GM21447 (cell line): ENCODE results near the gene ITIH1.
A peak's percentile ranks its signal among the peaks of the same experiment; 100 is the strongest.
"Not testable (repeated sequence)": the region's sequence is repeated elsewhere in the genome, so short reads cannot be mapped to it uniquely, and the experiment has no call there.

Experiments
- ATAC-seq: cut with Tn5 transposase; IDR thresholded peaks from one replicate; pipeline ENCODE4 v1.9.1; 2021; ENCODE audit not compliant: unreplicated experiment

The ITIH1 gene, protein sequence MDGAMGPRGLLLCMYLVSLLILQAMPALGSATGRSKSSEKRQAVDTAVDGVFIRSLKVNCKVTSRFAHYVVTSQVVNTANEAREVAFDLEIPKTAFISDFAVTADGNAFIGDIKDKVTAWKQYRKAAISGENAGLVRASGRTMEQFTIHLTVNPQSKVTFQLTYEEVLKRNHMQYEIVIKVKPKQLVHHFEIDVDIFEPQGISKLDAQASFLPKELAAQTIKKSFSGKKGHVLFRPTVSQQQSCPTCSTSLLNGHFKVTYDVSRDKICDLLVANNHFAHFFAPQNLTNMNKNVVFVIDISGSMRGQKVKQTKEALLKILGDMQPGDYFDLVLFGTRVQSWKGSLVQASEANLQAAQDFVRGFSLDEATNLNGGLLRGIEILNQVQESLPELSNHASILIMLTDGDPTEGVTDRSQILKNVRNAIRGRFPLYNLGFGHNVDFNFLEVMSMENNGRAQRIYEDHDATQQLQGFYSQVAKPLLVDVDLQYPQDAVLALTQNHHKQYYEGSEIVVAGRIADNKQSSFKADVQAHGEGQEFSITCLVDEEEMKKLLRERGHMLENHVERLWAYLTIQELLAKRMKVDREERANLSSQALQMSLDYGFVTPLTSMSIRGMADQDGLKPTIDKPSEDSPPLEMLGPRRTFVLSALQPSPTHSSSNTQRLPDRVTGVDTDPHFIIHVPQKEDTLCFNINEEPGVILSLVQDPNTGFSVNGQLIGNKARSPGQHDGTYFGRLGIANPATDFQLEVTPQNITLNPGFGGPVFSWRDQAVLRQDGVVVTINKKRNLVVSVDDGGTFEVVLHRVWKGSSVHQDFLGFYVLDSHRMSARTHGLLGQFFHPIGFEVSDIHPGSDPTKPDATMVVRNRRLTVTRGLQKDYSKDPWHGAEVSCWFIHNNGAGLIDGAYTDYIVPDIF

DNA sequence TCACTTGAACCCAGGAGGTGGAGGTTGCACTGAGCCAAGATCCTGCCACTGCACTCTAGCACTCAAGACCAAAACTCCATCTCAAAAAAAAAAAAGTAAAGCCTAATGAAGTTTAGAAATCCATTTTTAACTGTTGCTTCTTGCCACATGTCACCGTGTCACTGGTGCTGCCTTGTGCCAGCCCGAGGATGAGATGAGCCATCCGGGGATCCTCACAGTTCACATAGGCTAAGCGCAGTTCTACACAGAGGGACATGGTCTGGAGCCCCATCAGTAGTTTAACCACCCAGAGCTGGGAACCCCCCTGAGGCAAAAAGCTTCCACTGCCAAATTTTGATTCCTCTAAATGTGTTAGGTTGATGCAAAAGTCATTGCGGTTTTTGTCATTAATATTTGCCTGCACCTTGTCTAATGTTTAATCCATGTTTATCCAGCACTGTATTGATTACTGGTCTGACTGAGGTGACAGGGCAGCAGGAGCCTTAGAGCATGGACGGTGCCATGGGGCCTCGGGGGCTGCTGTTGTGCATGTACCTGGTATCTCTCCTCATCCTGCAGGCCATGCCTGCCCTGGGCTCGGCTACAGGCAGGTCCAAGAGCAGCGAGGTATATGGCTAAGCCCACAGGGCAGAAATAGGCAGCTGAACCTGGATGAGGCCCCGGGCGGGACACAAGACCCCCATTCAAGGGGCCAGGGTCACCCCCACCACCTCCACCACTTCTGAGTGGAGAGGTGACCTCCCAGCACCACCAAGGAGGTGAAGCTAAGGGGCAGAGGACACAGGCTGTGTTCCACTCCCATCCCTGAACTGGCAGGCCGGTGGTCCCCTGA lies at the start of gene ITIH1:
Gene ITIH1 (plus strand): TSS at position 473 of the 832 bp plus-strand sequence. CDS start 17 bp downstream, at position 490.
- no peak for ATAC-seq

GRCh38 chr3:52728753-52729152 lies 48.6 kb upstream of the ITIH1 start:
- ATAC-seq, result not testable (repeated sequence)

DNA sequence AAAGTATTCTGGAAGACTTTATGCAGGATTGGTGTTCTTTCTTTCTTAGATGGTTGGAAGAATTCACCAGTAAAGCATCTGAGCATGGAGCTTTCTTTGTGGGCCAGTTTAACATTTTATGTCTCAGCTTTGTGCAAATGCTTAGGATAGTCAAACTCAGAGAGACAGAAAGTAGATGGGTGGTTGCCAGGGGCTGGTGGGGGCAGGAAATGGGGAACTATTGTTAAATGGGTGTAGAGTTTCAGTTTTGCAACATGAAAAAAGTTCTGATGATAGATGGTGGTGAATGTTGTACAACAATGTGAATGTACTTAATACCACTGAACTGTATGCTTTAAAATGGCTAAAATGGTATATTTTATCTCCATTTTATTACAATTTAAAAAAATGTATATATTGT lies 46.7 kb upstream of the ITIH1 start:
- ATAC-seq, result no peak

DNA sequence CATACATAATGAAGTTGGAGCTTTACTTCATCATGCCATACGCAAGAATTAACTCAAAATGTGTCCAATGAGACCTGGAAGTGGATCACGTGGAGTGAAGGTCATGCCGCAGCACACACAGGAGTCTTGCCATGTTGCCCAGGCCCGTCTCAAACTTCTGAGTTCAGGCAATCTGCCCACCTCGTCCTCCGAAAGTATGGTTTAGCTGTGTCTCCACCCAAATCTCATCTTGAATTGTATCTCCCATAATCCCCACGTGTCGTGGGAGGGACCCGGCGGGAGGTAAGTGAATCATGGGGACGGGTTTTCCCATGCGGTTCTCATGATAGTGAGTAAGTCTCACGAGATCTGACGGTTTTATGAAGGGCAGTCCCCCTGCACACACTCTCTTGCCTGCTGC lies 45.8 kb upstream of the ITIH1 start:
- ATAC-seq, result no peak

DNA sequence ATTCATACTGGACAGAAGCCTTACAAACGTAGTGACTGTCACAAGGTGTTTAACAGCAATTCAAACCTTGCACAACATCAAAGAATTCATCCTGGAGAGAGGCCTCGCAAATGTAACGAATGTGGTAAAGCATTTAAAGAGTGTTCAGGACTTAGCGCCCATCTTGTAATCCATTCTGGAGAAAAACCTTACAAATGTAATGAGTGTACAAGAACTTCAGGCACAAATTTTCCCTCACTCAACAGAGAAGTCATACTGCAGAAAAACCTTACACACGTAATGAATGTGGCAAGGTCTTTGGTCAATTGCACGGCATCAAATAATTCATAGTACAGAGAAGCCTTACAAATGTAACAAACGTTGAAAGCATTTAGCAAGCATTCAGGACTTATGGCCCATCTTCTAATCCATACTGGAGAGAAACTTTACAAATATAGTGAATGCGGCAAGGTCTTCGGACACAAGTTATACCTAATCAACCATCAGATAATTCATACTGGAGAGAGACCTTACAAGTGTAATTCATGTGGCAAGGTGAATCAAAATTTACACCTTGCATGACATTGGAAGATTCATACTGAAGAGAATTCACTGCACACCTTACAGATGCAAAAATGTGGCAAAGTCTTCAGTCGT lies 44.0 kb upstream of the ITIH1 start:
- ATAC-seq, result no peak

- no peak for ATAC-seq
Observed at GRCh38 chr3:52739730-52740129, 37.7 kb upstream of the ITIH1 start.

GRCh38 chr3:52742418-52743041 lies 34.9 kb upstream of the ITIH1 start:
- no peak for ATAC-seq

DNA sequence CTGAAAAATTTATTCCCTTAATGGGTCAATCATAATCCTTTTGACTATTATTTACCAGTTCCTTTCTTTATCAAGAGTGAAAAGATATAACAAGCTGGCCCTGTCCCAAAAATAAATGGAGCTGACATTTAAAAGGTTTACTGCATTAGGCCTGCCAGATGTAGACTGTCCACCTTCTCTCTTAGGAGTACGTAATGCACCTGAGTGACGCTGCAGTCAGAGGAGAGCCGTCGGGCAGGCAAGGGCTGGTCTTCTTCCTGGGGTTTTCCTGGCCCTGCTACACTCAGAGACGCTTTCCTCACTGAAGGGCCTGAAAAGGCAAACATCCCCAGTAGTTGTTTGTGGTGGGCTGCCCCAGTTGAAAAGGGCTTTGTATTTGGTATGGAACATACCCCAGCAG lies 34.2 kb upstream of the ITIH1 start:
- ATAC-seq, result no peak

DNA sequence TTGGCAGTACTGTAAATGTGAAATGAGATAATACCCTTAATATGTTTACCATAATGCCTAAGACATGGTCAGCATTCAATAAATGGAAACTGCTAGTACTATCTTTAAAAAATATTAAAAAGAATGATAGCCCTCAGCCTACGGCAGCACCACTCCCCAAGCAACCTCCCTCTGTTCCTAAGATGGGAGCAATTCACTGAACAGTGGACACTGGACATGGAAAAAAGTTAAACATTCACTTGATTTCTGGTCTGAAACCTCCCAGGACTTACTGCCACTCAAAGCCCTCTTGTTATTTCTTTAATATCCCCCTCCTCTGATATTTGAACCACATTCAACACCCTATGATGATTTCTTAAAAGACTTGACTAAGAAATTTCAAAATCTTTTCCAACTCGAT lies 33.7 kb upstream of the ITIH1 start:
- ATAC-seq, result no peak

- no peak for ATAC-seq
Observed at GRCh38 chr3:52752045-52752660, 25.2 kb upstream of the ITIH1 start.

- no peak for ATAC-seq
Observed at GRCh38 chr3:52754373-52754772, 23.0 kb upstream of the ITIH1 start.

- no peak for ATAC-seq
Observed at GRCh38 chr3:52756141-52756540, 21.3 kb upstream of the ITIH1 start.

DNA sequence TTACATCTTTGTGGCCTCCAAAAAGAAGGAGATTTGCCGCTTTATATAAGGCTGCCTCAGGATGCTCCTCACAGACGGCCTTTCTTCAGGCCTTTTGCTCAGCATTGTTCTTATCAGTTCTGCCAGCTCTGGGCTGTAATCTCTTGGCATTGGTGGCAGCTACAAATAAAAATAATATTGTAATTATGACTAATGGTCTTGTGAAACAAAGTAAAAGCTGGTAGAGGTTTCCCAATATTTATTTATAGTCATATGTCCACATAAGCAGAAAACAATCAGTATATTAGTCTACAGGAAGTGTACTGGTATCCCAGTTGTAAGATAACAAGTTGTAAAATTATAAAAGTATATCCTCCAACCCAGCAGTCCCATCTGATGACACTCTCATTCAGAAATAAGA lies 13.9 kb upstream of the ITIH1 start:
- ATAC-seq, result no peak

- no peak for ATAC-seq
Observed at GRCh38 chr3:52769786-52770455, 7.5 kb upstream of the ITIH1 start.

DNA sequence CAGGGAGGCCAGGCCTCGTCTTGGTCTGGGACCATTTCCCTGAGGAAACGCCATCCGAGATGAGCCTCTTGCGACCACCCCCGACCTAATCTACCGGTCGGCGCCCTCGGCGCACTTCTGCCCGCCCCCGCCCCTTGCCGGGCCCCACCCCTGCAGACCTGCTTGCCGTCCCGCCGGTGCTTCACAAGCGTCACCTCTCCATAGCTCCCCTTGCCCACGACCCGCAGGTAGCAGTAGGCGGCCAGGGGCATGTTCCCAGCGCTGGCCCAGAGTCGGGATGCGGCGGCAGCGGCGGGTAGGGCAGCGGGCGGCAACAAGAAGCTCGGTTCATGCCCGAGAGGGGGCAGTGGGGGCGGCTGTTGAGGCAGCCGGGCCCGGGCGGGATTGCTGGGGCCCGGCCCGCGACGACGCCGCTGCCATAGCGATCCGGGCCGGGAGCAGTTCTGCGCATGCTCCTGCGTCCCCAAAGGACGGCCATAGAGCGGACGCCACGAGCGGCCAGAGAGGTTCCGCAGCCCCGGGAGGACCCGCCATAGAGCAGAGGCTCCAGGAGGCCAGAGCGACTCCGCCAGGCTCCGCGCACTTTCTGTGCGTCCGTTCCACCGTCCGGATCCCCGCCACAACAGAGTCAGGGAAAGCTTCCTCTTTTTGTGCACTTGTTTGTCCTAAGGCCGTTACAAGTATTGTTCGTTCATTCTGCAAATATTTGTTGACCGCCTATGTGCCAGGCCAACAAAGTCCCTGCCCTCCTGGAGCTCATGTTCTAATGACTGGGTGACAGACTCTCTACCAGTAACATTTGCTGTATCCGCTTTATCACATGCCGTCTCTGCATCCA lies 6.7 kb upstream of the ITIH1 start, which contains the start of gene NEK4:
Gene NEK4 (minus strand): TSS at position 445 of the 838 bp plus-strand sequence. CDS start 194 bp downstream, at position 251.
- ATAC-seq, result peak; percentile 98

DNA sequence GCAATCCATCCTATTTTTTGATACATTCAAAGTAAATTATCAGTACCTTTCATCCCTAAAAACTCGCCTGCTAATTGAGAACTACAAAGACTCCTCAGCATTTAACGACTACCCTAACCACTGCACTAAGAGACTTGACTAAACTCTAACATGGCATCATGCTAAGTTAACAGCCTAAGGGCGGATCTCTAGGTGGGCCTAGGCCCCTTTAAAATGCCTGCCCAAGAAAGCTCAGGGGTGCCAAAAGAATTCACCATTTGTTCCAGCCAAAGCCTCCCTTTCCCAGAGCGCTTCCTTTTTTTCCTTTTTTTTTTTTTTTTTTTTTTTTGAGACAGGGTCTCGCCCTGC lies 6.1 kb upstream of the ITIH1 start:
- no peak for ATAC-seq

- no peak for ATAC-seq
Observed at GRCh38 chr3:52771702-52772101, 5.7 kb upstream of the ITIH1 start.

GRCh38 chr3:52773361-52774065 lies 3.9 kb upstream of the ITIH1 start:
- no peak for ATAC-seq
